BLaER1 (cell line): ENCODE measurements around the gene CHD9.

Experiments
- H3K27ac ChIP-seq: shearing (Covaris generic); formaldehyde crosslinking; 2 replicates; pipeline ENCODE4 v1.8.1; 2022
- H3K27me3 ChIP-seq: shearing (Covaris generic); formaldehyde crosslinking; 2 replicates; pipeline ENCODE4 v1.8.1; 2022
- H3K36me3 ChIP-seq: shearing (Covaris generic); formaldehyde crosslinking; 2 replicates; pipeline ENCODE4 v1.8.1; 2022
- H3K4me1 ChIP-seq: shearing (Covaris generic); formaldehyde crosslinking; 2 replicates; pipeline ENCODE4 v1.8.1; 2022
- H3K4me2 ChIP-seq: shearing (Covaris generic); formaldehyde crosslinking; 2 replicates; pipeline ENCODE4 v1.8.1; 2022
- H3K4me3 ChIP-seq: shearing (Covaris generic); formaldehyde crosslinking; 2 replicates; pipeline ENCODE4 v1.8.1; 2022
- H3K9ac ChIP-seq: shearing (Covaris generic); formaldehyde crosslinking; 2 replicates; pipeline ENCODE4 v1.8.1; 2022
- H3K9me3 ChIP-seq: shearing (Covaris generic); formaldehyde crosslinking; 2 replicates; pipeline ENCODE4 v1.8.1; 2022
- H4K20me1 ChIP-seq: shearing (Covaris generic); formaldehyde crosslinking; 2 replicates; pipeline ENCODE4 v1.8.1; 2022
- Cebpa-rat ChIP-seq: shearing (Covaris generic); IDR thresholded peaks from 2 replicates; pipeline ENCODE4 v1.8.1; 2022

CHD9 gene

DNA sequence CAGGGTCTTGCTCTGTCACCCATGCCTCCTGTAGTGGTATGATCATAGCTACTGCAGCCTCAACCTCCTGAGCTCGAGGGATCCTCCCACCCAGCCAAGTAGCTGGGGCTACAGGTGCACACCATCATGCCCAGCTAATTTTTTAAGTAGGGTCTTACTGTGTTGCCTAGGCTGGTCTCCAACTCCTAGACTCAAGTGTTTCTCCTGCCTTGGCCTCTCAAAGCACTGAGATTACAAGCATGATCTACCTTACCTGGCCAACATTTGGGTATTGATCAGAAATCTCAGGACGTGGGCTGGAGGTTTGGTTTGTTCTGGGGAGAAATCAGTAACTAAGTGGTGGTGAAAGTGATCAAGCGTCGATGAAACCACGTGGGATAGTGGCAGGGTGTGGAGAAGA is 4.1 kb downstream of the CHD9 start:
- H3K4me1 ChIP-seq: peaks cover 77% of the 10 kb centered on the region
- H3K27ac ChIP-seq: peak overlapping the region; percentile 44; the same call in 1 of the 2 replicates
- peak overlapping the region; percentile 11; the same call in 1 of the 2 replicates for H3K4me2 ChIP-seq
- H3K36me3 ChIP-seq: peaks cover 13% of the 10 kb centered on the region; the same call in 1 of the 2 replicates
- no peak for TF ChIP-seq Cebpa-rat
- H3K9ac ChIP-seq: no peak overlapping the region
- H3K27me3 ChIP-seq: no peaks in the 10 kb centered on the region
- no peak overlapping the region for H3K4me3 ChIP-seq
- no peaks in the 10 kb centered on the region for H3K9me3 ChIP-seq
- peaks cover 24% of the 10 kb centered on the region; the same call in 1 of the 2 replicates for H4K20me1 ChIP-seq

DNA sequence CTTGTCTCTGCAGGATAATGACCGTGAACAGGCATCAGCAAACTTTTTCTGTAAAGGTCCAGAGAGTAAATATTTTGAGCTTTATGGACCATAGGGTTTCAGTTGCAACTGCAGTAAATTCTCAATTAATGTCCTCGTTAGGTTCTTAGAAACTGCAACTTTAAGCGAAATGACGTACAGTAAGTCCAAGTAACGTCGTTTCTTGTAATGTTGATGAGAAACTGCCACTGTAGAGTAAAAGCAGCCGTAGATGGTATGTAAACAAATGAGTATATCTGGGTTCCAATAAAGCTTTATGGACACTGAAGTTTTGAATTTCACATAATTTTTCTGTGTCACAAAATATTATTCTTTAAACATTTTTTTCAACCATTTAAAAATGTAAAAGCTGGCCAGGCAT is 4.9 kb downstream of the CHD9 start:
- H3K4me2 ChIP-seq: no peak overlapping the region
- no peak overlapping the region for H3K27ac ChIP-seq
- H3K27me3 ChIP-seq: no peaks in the 10 kb centered on the region
- peaks cover 78% of the 10 kb centered on the region for H3K4me1 ChIP-seq
- peaks cover 24% of the 10 kb centered on the region; the same call in 1 of the 2 replicates for H4K20me1 ChIP-seq
- H3K9ac ChIP-seq: no peak overlapping the region
- no peak for TF ChIP-seq Cebpa-rat
- peaks cover 13% of the 10 kb centered on the region; the same call in 1 of the 2 replicates for H3K36me3 ChIP-seq
- H3K4me3 ChIP-seq: no peak overlapping the region
- no peaks in the 10 kb centered on the region for H3K9me3 ChIP-seq

DNA sequence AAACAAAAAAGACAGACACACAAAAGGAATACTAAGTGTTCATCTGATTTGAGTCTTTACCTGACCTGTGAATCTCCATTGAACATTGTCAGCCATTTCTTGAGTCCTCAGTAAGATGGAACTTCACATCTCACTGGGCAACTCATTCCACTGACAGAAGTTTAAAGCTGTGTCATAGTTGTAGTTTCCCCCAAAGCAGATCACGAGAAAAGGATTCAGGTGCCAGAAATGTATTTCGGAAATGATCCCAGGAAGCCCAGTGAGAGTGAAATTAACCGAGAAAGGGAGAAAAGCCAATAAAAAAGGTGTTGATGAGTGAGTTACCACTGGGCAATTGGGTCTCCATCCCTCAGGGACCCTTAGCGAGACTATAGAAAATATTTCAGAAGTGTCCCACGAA is 6.5 kb downstream of the CHD9 start:
- H3K4me1 ChIP-seq: peaks cover 86% of the 10 kb centered on the region
- H3K4me2 ChIP-seq: peak overlapping the region; percentile 70
- no peaks in the 10 kb centered on the region for H3K27me3 ChIP-seq
- H4K20me1 ChIP-seq: peaks cover 38% of the 10 kb centered on the region
- no peaks in the 10 kb centered on the region for H3K9me3 ChIP-seq
- no peak overlapping the region for H3K4me3 ChIP-seq
- no peak for TF ChIP-seq Cebpa-rat
- 0 out of 2 replicates have a peak overlapping the region, but pooled peaks have one; percentile 27 for H3K27ac ChIP-seq
- peaks cover 17% of the 10 kb centered on the region for H3K36me3 ChIP-seq
- no peak overlapping the region for H3K9ac ChIP-seq

DNA sequence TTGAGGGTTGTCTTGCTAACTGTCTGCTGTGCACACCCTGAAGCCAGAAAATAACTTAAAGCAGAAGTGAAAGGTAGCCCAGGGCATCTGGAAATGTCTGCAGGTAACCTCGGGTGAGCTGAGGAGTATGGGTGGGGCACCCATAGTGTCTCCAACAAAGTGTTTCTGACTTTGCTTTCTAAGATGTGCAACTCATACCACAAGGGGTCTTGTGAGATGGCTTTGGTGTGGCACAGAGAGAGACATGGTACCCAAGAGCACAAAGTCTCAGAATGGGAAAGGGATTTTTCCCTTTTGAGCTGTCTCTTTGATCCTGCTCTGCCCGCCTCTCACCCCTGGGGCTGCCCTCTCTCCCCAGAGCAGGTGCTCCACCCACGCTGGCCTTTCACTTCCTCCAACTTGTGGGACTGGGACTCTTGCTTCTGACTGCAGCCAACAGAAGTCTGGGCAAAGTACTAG is 6.9 kb downstream of the CHD9 start:
- TF ChIP-seq Cebpa-rat: no peak
- Histone ChIP-seq H3K36me3 (peaks cover 17% of the 10 kb centered on the region), H3K9me3 (no peaks in the 10 kb centered on the region), H3K4me1 (peaks cover 82% of the 10 kb centered on the region), H3K27ac (peak overlapping the region; percentile 27; the same call in 1 of the 2 replicates), H3K27me3 (no peaks in the 10 kb centered on the region), H3K9ac (no peak overlapping the region), H3K4me2 (peak overlapping the region; percentile 70), H4K20me1 (peaks cover 39% of the 10 kb centered on the region), H3K4me3 (no peak overlapping the region)

DNA sequence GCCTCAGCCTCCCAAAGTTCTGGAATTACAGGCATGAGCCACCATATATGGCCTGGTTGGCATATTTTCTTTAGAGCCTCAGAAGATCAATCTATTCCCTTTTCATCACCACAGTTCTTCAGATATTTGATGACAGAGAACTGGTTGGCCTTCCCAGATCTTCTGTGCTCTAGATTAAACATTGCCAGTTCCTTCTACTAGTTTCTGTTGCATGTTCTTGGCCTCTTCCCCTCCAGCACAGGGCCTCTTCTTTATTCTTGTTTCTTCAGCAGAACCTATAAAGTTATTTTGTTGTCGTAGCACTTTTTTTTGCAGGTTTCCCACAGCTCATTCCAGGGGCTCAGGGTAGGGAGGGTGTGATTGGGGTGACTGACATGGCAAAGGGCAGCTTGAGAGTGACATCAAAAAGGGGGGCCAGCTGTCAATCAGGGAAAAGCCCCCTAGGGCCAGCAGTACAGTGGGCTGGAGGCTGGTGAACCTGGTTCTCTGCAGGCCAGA is 9.3 kb downstream of the CHD9 start:
- peaks cover 35% of the 10 kb centered on the region for H3K36me3 ChIP-seq
- peaks cover 74% of the 10 kb centered on the region for H3K4me1 ChIP-seq
- peak overlapping the region; percentile 36 for H3K4me2 ChIP-seq
- no peak for TF ChIP-seq Cebpa-rat
- H3K9me3 ChIP-seq: 0 out of 2 replicates have a peak, but pooled peaks cover 2% of the 10 kb centered on the region
- H3K4me3 ChIP-seq: no peak overlapping the region
- H4K20me1 ChIP-seq: peaks cover 32% of the 10 kb centered on the region
- no peaks in the 10 kb centered on the region for H3K27me3 ChIP-seq
- no peak overlapping the region for H3K27ac ChIP-seq
- H3K9ac ChIP-seq: no peak overlapping the region

DNA sequence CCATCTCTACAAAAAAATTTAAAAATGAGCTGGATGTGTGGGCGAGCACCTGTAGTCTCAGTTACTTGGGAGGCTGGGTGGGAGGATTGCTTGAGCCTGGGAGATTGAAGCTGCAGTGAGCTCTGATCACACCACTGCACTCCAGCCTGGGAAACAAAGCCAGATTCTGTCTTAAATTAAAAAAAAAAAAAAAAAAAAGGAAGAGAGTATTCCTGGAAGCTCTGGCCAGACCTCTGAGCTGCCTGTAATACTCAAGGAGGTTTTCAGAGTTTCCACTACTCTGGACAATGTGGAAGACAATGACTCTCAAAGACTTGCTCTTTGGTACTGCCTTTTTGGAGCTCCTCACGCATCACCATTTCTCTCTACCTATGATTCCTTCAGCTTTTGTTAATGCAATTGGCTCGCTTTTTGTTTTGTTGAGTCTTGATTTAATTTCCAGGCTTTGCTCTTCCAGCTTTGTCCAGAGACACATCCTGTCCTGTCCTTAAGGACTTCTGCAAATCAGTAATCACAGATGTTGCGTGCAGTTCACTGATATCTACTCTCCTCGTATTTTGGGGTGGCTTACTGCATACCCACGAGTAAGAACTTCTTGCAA is 10.8 kb downstream of the CHD9 start:
- Histone ChIP-seq H3K4me2 (peak overlapping the region; percentile 36), H3K4me3 (no peak overlapping the region), H3K4me1 (peaks cover 83% of the 10 kb centered on the region), H3K9ac (peak overlapping the region; percentile 12; the same call in 1 of the 2 replicates), H3K36me3 (peaks cover 35% of the 10 kb centered on the region), H3K9me3 (0 out of 2 replicates have a peak, but pooled peaks cover 3% of the 10 kb centered on the region), H3K27me3 (no peaks in the 10 kb centered on the region), H4K20me1 (peaks cover 32% of the 10 kb centered on the region), H3K27ac (peak overlapping the region; percentile 40; the same call in 1 of the 2 replicates)
- no peak for TF ChIP-seq Cebpa-rat

DNA sequence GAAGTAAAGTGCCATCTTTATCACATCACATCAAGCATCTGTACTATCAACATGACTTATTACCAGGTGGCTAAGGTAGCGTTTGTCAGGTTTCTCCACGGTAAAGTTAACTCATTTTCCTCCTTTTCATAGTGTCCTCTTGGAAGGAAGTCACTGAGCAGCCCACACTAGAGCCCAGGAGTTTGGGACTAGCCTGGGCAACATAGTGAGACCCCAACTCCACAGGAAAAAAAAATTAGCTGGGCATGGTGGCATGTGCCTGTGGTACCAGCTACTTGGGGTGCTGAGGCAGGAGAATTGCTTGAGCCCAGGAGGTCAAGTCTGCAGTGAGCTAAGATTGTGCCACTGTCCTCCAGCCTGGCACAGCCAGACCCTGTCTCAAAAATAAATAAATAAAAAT is 12.9 kb downstream of the CHD9 start:
- H3K9ac ChIP-seq: 0 out of 2 replicates have a peak overlapping the region, but pooled peaks have one; percentile 36
- TF ChIP-seq Cebpa-rat: no peak
- peak overlapping the region; percentile 46; the same call in 1 of the 2 replicates for H3K4me2 ChIP-seq

DNA sequence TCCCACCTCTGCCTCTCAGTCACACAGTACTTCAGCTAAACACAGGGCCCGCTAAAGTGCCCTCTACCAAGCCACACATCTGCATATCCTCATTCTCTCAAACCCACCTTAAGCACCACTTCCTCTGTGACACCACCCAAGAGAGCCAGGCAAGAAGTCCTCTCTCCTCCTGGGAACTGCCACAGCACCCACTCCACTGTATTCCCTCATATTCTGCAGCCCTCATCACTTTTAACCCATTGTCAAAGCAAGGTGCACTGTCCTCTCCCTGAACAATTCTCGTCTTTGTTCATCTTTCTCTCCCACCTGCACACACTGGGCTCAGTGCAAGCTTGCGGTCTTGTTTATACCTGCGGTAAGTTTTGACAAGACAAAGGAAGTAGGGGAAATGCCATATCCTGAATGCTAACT is 13.6 kb downstream of the CHD9 start:
- Histone ChIP-seq H3K4me2 (peak overlapping the region; percentile 46), H3K9ac (no peak overlapping the region), H3K9me3 (peaks cover 5% of the 10 kb centered on the region; the same call in 1 of the 2 replicates), H3K27ac (no peak overlapping the region; the same call in 1 of the 2 replicates), H3K4me3 (no peak overlapping the region), H3K27me3 (no peaks in the 10 kb centered on the region), H4K20me1 (peaks cover 15% of the 10 kb centered on the region), H3K4me1 (peaks cover 83% of the 10 kb centered on the region), H3K36me3 (peaks cover 30% of the 10 kb centered on the region)
- no peak for TF ChIP-seq Cebpa-rat

More for the DNA sequence above, 12.9 kb downstream of the CHD9 start:
- no peak overlapping the region for H3K4me3 ChIP-seq
- H3K9me3 ChIP-seq: 0 out of 2 replicates have a peak, but pooled peaks cover 3% of the 10 kb centered on the region
- no peak overlapping the region for H3K27ac ChIP-seq
- H3K27me3 ChIP-seq: no peaks in the 10 kb centered on the region
- peaks cover 15% of the 10 kb centered on the region for H4K20me1 ChIP-seq
- peaks cover 83% of the 10 kb centered on the region for H3K4me1 ChIP-seq
- H3K36me3 ChIP-seq: peaks cover 29% of the 10 kb centered on the region

DNA sequence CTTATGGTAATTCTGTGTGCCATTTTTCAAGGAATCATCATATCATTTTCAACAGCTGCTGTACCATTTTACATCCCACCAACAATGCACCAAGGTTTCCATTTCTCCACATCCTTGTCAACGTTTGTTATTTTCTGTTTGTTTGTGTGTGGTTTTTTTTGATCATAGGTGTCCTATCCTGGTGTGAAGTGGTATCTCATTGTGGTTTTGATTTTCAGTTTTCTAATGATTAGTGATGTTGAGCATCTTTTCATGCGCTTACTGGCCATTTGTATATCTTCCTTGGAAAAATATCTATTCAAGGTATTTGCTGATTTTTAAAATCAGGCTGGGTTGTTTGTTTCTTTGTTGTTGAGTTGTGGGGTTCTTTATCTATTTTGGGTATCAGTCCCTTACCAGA is 15.0 kb downstream of the CHD9 start:
- H3K9me3 ChIP-seq: peaks cover 19% of the 10 kb centered on the region
- peaks cover 73% of the 10 kb centered on the region for H3K4me1 ChIP-seq
- no peak for TF ChIP-seq Cebpa-rat
- H3K27ac ChIP-seq: peak overlapping the region; percentile 88
- peaks cover 15% of the 10 kb centered on the region for H4K20me1 ChIP-seq
- no peak overlapping the region for H3K4me3 ChIP-seq
- H3K9ac ChIP-seq: no peak overlapping the region
- no peaks in the 10 kb centered on the region for H3K27me3 ChIP-seq
- peaks cover 42% of the 10 kb centered on the region for H3K36me3 ChIP-seq
- H3K4me2 ChIP-seq: peak overlapping the region; percentile 86

DNA sequence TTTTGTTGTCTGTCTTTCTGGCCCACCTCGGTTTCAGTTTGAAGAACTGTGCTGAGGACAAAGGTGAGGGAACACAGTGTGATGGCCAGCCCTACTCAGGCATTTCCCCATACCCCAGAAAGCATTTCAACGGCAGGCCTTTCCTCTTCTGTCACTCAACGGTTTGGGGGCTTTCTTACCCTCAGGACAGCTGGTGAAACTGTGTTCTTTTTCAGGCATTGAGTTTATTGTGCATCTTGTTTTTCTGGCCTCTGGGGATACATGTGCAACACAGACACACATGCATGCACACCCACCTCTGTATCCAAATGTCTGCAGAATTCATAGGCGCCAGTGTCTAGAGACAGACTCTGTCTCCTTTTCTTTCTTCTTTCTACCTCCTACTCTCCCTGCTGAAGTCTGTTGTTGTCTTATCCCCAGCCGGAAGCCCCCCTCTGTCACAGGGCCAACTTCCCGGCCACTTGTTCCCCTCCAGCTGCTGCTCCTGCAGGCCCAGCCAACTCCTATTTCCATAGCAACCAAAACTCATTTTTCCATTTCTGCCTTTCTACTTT is 17.0 kb downstream of the CHD9 start:
- no peaks in the 10 kb centered on the region for H4K20me1 ChIP-seq
- H3K27me3 ChIP-seq: no peaks in the 10 kb centered on the region
- H3K4me1 ChIP-seq: peaks cover 63% of the 10 kb centered on the region
- H3K9me3 ChIP-seq: peaks cover 31% of the 10 kb centered on the region
- TF ChIP-seq Cebpa-rat: no peak
- peak overlapping the region; percentile 86 for H3K4me2 ChIP-seq
- H3K27ac ChIP-seq: peak overlapping the region; percentile 88
- peaks cover 49% of the 10 kb centered on the region for H3K36me3 ChIP-seq
- H3K4me3 ChIP-seq: peak overlapping the region; percentile 60
- peak overlapping the region; percentile 76 for H3K9ac ChIP-seq
